Progenitor cell of endocrine pancreas (in vitro differentiated cells): ENCODE measurements around the gene SVEP1. TPM values are rescaled to one million over a fixed set of nuclear protein-coding genes. Genes with fewer than 3 reads are reported as not detected.

Source experiments
- DNase-seq: peaks from one replicate; pipeline ENCODE4 v3.0.0; 2021; ENCODE audit warnings: low spot score; ENCODE audit not compliant: unreplicated experiment
- H3K27ac Mint-ChIP-seq: 2 replicates; pipeline ENCODE4 v1.8.0; 2021; ENCODE audit warnings: mild to moderate bottlenecking, moderate library complexity, mixed read lengths
- H3K27me3 Mint-ChIP-seq: 2 replicates; pipeline ENCODE4 v1.8.0; 2021; ENCODE audit warnings: mixed read lengths
- H3K36me3 Mint-ChIP-seq: 2 replicates; pipeline ENCODE4 v1.8.0; 2022; ENCODE audit warnings: mixed read lengths; ENCODE audit not compliant: insufficient read depth
- H3K4me1 Mint-ChIP-seq: 2 replicates; pipeline ENCODE4 v1.8.0; 2021; ENCODE audit warnings: low read depth, mixed read lengths
- H3K4me3 Mint-ChIP-seq: 2 replicates; pipeline ENCODE4 v1.8.0; 2021; ENCODE audit warnings: low read depth, mild to moderate bottlenecking, moderate library complexity, mixed read lengths
- H3K9me3 Mint-ChIP-seq: 2 replicates; pipeline ENCODE4 v1.8.0; 2021; ENCODE audit warnings: low read depth, mixed read lengths
- total RNA-seq: library from RNA; stranded (reverse); gene quantifications from 2 replicates; pipeline ENCODE4 v1.2.1, GENCODE V29; 2021
- TF ChIP-seq, protein P1 (sequence below): fragments of 200-600 bp; sonication (generic); IDR thresholded peaks from one replicate; pipeline ENCODE4 v1.5.0; 2021; ENCODE audit warnings: antibody characterized with exemption, mild to moderate bottlenecking; ENCODE audit not compliant: unreplicated experiment

The SVEP1 gene
- total RNA-seq, 1 donor from 2014 or later, result 0.26 TPM

DNA sequence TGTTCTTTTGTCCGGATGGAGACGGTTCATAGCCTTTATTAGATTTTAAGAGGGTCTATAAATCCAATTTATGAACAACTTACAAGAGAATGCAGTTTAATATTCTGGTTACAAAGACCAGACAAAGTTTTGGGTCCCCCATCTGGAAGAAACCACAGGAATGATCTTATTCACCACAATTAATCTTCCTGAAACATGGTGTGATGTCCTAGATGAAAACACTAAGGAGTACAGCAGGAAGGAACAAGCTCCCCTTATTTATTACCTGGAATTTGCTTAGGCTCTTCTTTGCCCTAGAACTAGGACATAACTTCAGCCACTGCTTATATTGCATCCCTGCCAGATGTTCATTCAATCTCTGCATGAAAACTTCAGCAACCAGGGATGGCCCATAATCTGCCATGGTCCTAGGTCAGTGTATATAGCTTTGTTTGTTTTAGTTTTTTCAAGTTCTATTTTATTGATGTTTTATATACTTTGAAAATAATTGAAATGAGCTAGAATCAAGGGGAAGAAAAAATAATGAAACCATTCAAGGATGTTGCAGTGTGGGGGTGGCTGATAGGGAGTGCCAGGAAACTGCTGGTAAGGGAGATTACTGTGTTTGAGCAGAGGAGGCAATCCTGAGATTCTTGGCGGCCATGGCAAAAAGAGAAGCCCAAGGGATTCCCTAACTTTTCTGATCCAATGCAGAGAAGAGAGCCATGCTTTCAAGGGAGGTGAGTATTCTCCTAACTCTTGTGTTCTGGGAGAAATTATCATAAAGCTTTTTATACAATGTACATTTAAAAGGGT, 258.7 kb downstream of the SVEP1 start:
- no peaks in the 10 kb centered on the region for H3K27me3 Mint-ChIP-seq
- H3K36me3 Mint-ChIP-seq, result no peaks in the 10 kb centered on the region
- H3K9me3 Mint-ChIP-seq, result no peaks in the 10 kb centered on the region
- H3K27ac Mint-ChIP-seq, result no peak overlapping the region
- no peaks in the 10 kb centered on the region for H3K4me1 Mint-ChIP-seq
- TF ChIP-seq, protein P1, sequence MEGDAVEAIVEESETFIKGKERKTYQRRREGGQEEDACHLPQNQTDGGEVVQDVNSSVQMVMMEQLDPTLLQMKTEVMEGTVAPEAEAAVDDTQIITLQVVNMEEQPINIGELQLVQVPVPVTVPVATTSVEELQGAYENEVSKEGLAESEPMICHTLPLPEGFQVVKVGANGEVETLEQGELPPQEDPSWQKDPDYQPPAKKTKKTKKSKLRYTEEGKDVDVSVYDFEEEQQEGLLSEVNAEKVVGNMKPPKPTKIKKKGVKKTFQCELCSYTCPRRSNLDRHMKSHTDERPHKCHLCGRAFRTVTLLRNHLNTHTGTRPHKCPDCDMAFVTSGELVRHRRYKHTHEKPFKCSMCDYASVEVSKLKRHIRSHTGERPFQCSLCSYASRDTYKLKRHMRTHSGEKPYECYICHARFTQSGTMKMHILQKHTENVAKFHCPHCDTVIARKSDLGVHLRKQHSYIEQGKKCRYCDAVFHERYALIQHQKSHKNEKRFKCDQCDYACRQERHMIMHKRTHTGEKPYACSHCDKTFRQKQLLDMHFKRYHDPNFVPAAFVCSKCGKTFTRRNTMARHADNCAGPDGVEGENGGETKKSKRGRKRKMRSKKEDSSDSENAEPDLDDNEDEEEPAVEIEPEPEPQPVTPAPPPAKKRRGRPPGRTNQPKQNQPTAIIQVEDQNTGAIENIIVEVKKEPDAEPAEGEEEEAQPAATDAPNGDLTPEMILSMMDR, result no peak
- DNase-seq, result no peak
- H3K4me3 Mint-ChIP-seq, result no peak overlapping the region

DNA sequence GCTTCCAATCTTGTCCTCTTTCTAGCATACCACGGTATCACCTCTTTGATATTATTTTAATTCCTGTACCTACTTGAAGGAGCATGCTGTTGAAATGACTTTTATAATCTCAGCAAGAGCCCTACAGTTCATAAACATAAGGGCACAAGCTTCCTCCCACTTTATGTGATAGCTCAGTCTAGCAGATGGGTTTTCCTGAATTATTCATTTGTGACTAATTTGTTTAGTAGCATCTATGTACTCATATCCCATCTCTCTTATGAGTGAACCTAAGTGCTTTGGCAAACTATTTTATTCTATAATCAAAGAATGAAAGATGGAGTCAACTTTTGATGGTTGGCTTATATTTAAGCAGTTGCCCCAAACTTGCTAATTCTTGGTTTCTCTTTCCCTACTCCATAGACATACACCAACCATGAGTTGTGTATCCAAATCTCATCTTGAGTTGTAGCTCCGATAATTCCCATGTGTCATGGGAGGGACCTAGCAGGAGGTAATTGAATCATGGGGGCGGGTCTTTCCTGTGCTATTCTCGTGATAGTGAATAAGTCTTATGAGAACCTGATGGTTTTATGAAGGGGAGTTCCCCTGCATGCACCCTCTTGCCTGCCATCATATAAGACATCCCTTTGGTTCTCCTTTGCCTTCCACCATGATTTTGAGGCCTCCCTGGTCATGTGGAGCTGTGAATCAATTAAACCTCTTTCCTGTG, 259.6 kb downstream of the SVEP1 start:
- H3K27ac Mint-ChIP-seq, result no peak overlapping the region

DNA sequence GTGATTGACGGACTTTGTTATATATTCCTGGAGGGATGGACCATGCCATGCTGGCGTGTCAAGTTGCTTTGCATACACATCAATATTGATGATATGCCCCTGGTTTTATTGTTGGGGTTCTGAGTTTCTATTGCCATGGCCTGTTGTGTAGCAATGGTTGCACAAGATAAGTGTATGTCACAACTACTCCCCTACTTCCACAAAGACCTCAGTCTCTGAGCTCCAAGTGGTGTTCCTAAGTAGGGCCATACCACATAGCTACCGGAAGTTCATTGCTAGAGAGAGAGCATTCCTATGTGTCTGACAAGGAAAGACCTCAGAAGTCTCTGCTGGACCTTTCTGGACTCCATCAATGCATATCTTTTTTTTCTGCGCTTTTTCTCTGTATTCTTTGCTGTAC, 261.6 kb downstream of the SVEP1 start:
- H3K36me3 Mint-ChIP-seq, result no peaks in the 10 kb centered on the region
- TF ChIP-seq, protein P1, result no peak
- H3K4me3 Mint-ChIP-seq, result no peak overlapping the region
- no peak overlapping the region for H3K27ac Mint-ChIP-seq
- no peaks in the 10 kb centered on the region for H3K9me3 Mint-ChIP-seq
- no peaks in the 10 kb centered on the region for H3K4me1 Mint-ChIP-seq
- H3K27me3 Mint-ChIP-seq, result no peaks in the 10 kb centered on the region
- DNase-seq, result no peak

More for the DNA sequence above, 259.6 kb downstream of the SVEP1 start:
- H3K9me3 Mint-ChIP-seq, result no peaks in the 10 kb centered on the region
- H3K36me3 Mint-ChIP-seq, result no peaks in the 10 kb centered on the region
- TF ChIP-seq, protein P1, result no peak
- no peak for DNase-seq
- H3K4me1 Mint-ChIP-seq, result no peaks in the 10 kb centered on the region
- no peaks in the 10 kb centered on the region for H3K27me3 Mint-ChIP-seq
- H3K4me3 Mint-ChIP-seq, result no peak overlapping the region

DNA sequence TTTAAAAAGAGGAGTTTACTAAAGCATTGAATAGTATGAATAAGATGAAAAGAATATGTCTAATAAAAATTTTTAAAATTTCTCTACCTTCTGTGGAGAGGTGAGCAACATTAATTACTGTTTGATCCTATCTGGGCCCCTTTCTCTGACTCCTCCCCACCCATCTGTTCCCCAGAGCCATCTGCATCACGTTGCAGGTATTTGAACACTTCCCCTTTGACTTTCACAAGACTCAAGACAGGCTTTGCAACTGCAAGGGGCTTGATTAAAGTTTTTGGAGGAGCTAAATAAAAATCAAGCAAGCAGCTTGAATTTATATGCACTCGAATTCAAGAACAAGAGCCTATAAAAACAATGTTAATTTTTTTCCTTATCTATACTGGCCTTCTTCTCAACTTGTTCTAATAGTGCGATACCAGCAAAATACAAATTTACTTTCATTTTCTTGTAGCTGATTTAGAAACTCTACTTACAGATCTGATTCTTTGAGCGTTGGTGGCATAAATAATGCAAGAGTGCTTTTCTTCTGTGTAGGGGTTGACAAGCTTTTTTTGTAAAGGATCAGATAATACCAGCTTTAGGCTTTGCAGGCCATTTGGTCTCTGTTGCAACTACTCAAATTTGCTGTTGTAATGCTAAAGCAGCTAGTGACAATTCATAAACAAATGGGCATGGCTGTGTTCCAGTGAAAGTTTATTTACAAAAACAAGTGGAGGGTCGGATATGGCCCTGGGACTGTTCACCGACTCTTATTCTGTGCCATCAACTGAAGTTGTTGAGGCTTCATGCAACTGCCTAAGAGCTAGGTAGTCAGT, 263.1 kb downstream of the SVEP1 start:
- Mint-ChIP-seq H3K27ac (no peak overlapping the region), H3K27me3 (no peaks in the 10 kb centered on the region), H3K36me3 (no peaks in the 10 kb centered on the region), H3K9me3 (peaks cover 3% of the 10 kb centered on the region), H3K4me3 (no peak overlapping the region), H3K4me1 (no peaks in the 10 kb centered on the region)
- no peak for DNase-seq
- TF ChIP-seq, protein P1, result no peak

Other genes starting within 250 kb of the SVEP1 start
- gene TXNDC8, start 241.9 kb downstream of the SVEP1 start, total RNA-seq, result not detected in 2 replicates
- not detected in 2 replicates for gene MUSK, start 89.0 kb upstream of the SVEP1 start, total RNA-seq